Stimulated activated CD4-positive, alpha-beta T cell treated with anti-CD3 and anti-CD28 coated beads, Interleukin-2, amount 100 ng/mL, for 24 hours (primary cell): ENCODE measurements around the gene FBXO44.

Experiments used
- DNase-seq, 2 donors: peaks; one replicate each; pipeline ENCODE4 v3.0.0-alpha.2; 2020

Gene FBXO44

GRCh38 chr1:11640101-11640500 is 14.6 kb upstream of the FBXO44 start:
- DNase-seq: no peak

GRCh38 chr1:11640944-11641343 is 13.7 kb upstream of the FBXO44 start:
- no peak for DNase-seq

GRCh38 chr1:11641776-11642305 is 12.8 kb upstream of the FBXO44 start:
- DNase-seq: no peak

GRCh38 chr1:11642418-11643017 is 12.2 kb upstream of the FBXO44 start:
- DNase-seq: peak; percentile 74 to 78

- no peak for DNase-seq
Observed at GRCh38 chr1:11643782-11644181, 10.9 kb upstream of the FBXO44 start.

- DNase-seq: no peak
Observed at GRCh38 chr1:11645270-11645669, 9.4 kb upstream of the FBXO44 start.

GRCh38 chr1:11645670-11646265 is 8.9 kb upstream of the FBXO44 start:
- peak; percentile 89 to 90 for DNase-seq

- no peak for DNase-seq
Observed at GRCh38 chr1:11646317-11646716, 8.4 kb upstream of the FBXO44 start.

GRCh38 chr1:11647333-11647732 is 7.3 kb upstream of the FBXO44 start:
- DNase-seq: no peak

GRCh38 chr1:11648039-11648438 is 6.6 kb upstream of the FBXO44 start:
- DNase-seq: no peak

- DNase-seq: peak; percentile 48 to 62
Observed at GRCh38 chr1:11648732-11649158, 5.9 kb upstream of the FBXO44 start.

- DNase-seq: no peak
Observed at GRCh38 chr1:11649237-11649623, 5.4 kb upstream of the FBXO44 start.

- no peak for DNase-seq
Observed at GRCh38 chr1:11649624-11650330, 4.9 kb upstream of the FBXO44 start.

- peak; percentile 78 to 84 for DNase-seq
Observed at GRCh38 chr1:11650331-11650991, 4.2 kb upstream of the FBXO44 start.

GRCh38 chr1:11651017-11651416 is 3.7 kb upstream of the FBXO44 start:
- DNase-seq: no peak

- DNase-seq: no peak
Observed at GRCh38 chr1:11652203-11652780, 2.4 kb upstream of the FBXO44 start.

- no peak for DNase-seq
Observed at GRCh38 chr1:11653101-11653860, 1.4 kb upstream of the FBXO44 start.

- no peak for DNase-seq
Observed at GRCh38 chr1:11653861-11654136, 878 bp upstream of the FBXO44 start.

- no peak for DNase-seq
Observed at GRCh38 chr1:11654939-11655808, 497 bp downstream of the FBXO44 start.

GRCh38 chr1:11657654-11658053 is 3.0 kb downstream of the FBXO44 start:
- DNase-seq: no peak

- DNase-seq: no peak
Observed at GRCh38 chr1:11658542-11658941, 3.9 kb downstream of the FBXO44 start.

- DNase-seq: no peak
Observed at GRCh38 chr1:11659748-11660147, 5.1 kb downstream of the FBXO44 start.
